ENCODE data around the gene LRRC10.

Gene LRRC10

DNA sequence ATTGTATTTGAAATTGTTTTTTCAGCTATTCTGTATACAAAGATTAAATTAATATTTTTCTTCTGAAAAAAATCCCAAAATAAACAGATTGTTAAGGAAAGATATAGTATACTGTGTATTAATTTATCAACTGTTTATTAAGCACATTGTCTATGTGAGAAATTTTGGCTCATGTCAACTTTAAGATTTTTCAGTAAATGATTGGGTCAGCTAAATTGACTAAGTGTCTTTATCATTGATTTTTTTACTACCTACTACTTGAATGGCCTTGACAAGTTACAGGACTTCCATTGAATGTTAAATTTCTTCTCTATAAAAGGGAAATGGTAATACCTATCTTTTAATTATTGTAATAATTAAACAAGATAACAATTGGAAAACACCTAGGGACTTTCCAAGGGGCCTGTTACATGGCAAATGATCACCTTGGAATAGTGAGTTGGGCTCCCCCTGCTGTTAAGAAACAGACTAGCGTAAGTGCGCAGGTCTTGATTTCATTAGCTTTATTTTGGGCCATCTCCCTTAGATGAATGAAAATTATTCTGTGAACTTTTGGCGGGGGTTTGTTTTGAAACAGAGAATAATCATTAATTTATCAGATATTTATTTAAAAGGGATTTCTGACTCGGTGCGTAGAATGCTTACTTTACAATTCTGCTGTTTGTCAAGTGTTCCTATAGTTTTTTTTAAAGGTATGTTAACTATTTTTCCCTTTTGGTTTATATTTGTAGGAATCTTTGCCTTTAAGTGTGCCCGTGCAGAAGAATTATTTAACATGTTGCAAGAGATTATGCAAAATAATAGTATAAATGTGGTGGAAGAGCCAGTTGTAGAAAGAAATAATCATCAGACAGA lies 39.9 kb downstream of the LRRC10 start:
- H3K36me3 ChIP-seq (ENCODE audit: control insufficient read depth, insufficient read depth, low read length) = peaks cover 55% of the 10 kb centered on the region
- H3K9ac ChIP-seq (ENCODE audit: low read depth, low read length) = no peak overlapping the region
- no peak overlapping the region for H3K4me3 ChIP-seq (ENCODE audit: low read depth, low read length)
- no peaks in the 10 kb centered on the region for H3K4me1 ChIP-seq (ENCODE audit: control insufficient read depth, insufficient read depth, low read length)
- no peak overlapping the region for H3K27ac ChIP-seq (ENCODE audit: low read depth, low read length)
- no peaks in the 10 kb centered on the region for H3K9me3 ChIP-seq (ENCODE audit: control insufficient read depth, insufficient read depth, low read length)
- no peaks in the 10 kb centered on the region for H3K27me3 ChIP-seq (ENCODE audit: control insufficient read depth, insufficient read depth, low read length)

DNA sequence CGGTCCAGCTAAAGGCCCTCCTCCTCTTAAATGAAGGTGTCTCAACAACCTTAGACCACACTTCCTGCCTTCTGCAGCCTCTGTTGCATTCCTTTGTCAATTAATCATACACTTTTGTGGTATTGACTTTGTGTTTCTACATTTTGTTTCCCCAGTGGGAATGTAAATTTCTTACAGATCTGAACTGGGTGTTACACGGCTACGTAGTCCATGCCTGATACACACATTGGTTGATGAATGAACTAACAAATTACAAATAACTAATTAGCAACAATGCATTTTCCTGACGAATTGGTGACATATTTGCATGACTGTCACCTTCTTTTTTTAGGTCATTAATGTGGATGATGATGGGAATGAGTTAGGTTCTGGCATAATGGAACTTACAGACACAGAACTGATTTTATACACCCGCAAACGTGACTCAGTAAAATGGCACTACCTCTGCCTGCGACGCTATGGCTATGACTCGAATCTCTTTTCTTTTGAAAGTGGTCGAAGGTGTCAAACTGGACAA lies 40.6 kb downstream of the LRRC10 start:
- Histone ChIP-seq H3K4me1 (ENCODE audit: control insufficient read depth, insufficient read depth, low read length) (no peaks in the 10 kb centered on the region), H3K27me3 (ENCODE audit: control insufficient read depth, insufficient read depth, low read length) (no peaks in the 10 kb centered on the region), H3K9ac (ENCODE audit: low read depth, low read length) (no peak overlapping the region), H3K4me3 (ENCODE audit: low read depth, low read length) (no peak overlapping the region), H3K9me3 (ENCODE audit: control insufficient read depth, insufficient read depth, low read length) (no peaks in the 10 kb centered on the region), H3K36me3 (ENCODE audit: control insufficient read depth, insufficient read depth, low read length) (peaks cover 50% of the 10 kb centered on the region), H3K27ac (ENCODE audit: low read depth, low read length) (peak overlapping the region; percentile 24)

DNA sequence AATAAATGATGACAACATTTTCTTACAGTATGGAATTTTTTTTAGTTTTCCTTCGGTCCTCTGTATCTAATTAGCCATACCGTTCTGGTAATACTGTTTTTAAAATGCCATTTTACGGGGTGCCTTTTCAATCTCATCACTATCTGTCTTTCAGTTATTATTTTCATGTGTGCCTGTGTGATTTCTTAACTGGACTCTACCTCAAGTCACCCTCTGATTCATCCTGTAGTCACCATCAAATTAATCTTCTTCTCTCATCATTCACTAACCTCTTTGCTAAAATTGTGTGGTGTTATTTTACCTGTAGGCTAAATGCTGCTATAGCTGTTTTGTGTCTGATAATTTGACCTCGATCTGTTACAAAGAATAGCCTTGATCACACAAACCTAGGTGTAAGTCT lies 41.5 kb downstream of the LRRC10 start:
- H3K36me3 ChIP-seq (ENCODE audit: control insufficient read depth, insufficient read depth, low read length) = peaks cover 48% of the 10 kb centered on the region
- H3K9ac ChIP-seq (ENCODE audit: low read depth, low read length) = no peak overlapping the region
- H3K27me3 ChIP-seq (ENCODE audit: control insufficient read depth, insufficient read depth, low read length) = no peaks in the 10 kb centered on the region
- H3K4me3 ChIP-seq (ENCODE audit: low read depth, low read length) = no peak overlapping the region
- H3K27ac ChIP-seq (ENCODE audit: low read depth, low read length) = no peak overlapping the region
- no peaks in the 10 kb centered on the region for H3K4me1 ChIP-seq (ENCODE audit: control insufficient read depth, insufficient read depth, low read length)
- no peaks in the 10 kb centered on the region for H3K9me3 ChIP-seq (ENCODE audit: control insufficient read depth, insufficient read depth, low read length)

DNA sequence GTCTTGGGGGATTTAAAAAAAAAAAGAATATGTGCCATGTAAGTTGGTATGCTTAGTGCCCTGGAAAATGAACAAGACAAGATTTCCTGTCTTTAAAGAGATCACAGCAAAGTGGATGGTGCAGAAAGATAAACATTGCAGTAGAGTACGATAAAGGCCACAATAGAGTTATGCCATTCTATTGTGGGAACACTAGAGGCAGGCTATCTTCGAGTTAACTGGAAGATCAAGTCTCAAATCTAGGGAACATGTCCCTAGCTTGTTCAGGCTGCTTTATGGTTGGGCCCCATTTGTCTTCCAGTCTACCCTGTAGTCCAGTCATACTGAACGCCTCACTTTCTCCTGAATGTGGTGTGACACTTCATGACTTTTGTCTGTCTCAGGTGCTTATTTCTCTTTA lies 44.1 kb downstream of the LRRC10 start:
- H3K9me3 ChIP-seq (ENCODE audit: control insufficient read depth, insufficient read depth, low read length) = no peaks in the 10 kb centered on the region
- H3K36me3 ChIP-seq (ENCODE audit: control insufficient read depth, insufficient read depth, low read length) = peaks cover 31% of the 10 kb centered on the region
- no peak overlapping the region for H3K27ac ChIP-seq (ENCODE audit: low read depth, low read length)
- H3K9ac ChIP-seq (ENCODE audit: low read depth, low read length) = no peak overlapping the region
- no peaks in the 10 kb centered on the region for H3K4me1 ChIP-seq (ENCODE audit: control insufficient read depth, insufficient read depth, low read length)
- H3K4me3 ChIP-seq (ENCODE audit: low read depth, low read length) = no peak overlapping the region
- H3K27me3 ChIP-seq (ENCODE audit: control insufficient read depth, insufficient read depth, low read length) = no peaks in the 10 kb centered on the region

DNA sequence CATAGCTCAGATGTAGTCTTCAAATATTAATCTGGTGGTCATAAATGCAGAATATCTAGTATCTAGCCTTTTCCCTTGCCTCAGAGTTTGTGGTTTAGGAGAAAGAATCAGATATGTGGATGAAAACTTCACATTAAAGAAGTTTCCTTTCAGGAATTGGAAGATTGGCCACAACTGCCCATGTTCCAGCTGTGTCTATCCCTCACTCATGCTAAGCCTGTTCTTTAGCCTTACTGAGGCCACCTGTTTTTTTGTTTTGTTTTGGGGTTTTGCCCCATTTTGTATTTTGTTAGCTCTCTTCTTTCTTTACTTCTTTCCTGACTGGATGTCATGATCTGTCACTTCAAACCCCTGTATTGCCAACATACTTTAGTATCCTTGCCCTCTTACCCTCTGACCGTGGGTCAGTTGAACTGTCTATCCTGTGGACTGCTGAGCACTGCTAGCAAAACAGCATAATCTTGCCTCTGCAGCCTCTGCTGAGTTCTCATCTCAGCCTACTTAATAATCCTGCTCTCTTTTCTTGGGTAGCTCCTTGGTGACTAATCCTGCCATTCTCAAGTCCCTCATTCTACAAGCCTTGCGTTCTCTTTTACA lies 47.4 kb downstream of the LRRC10 start:
- Histone ChIP-seq H3K27me3 (ENCODE audit: control insufficient read depth, insufficient read depth, low read length) (no peaks in the 10 kb centered on the region), H3K4me1 (ENCODE audit: control insufficient read depth, insufficient read depth, low read length) (no peaks in the 10 kb centered on the region), H3K4me3 (ENCODE audit: low read depth, low read length) (no peak overlapping the region)

More for the DNA sequence above, 47.4 kb downstream of the LRRC10 start:
- Histone ChIP-seq H3K9me3 (ENCODE audit: control insufficient read depth, insufficient read depth, low read length) (no peaks in the 10 kb centered on the region), H3K27ac (ENCODE audit: low read depth, low read length) (no peak overlapping the region), H3K36me3 (ENCODE audit: control insufficient read depth, insufficient read depth, low read length) (peaks cover 17% of the 10 kb centered on the region), H3K9ac (ENCODE audit: low read depth, low read length) (no peak overlapping the region)

Measured in HUES48 (cell line).